Common myeloid progenitor, CD34-positive (primary cell): Measurements from ENCODE around the gene LDB1.

ENCODE experiments used
- CTCF ChIA-PET: fragments of 350-600 bp; sonication (Branson Sonifier 250); formaldehyde crosslinking; loops from one replicate; lab custom pipeline; 2021; ENCODE audit warnings: antibody characterized with exemption; lab: Charles Lee
- POLR2A ChIA-PET: fragments of 350-600 bp; sonication (Branson Sonifier 250); formaldehyde crosslinking; loops from one replicate; lab custom pipeline; 2021; ENCODE audit warnings: antibody characterized with exemption; lab: Charles Lee
- DNase-seq, 3 donors: peaks; one replicate each; pipeline versions ENCODE4 v3.0.0 to v3.0.0-alpha.2; 2013
- H3K27ac ChIP-seq, 2 experiments: 1 replicate in 1 of 2; 2 replicates in 1 of 2; pipeline ENCODE4 v1.7.0; 2013; ENCODE audit warnings: inconsistent platforms in 2 of 2, low read length in 2 of 2, mild to moderate bottlenecking in 2 of 2, low read depth in 1 of 2, moderate library complexity in 1 of 2; ENCODE audit not compliant: severe bottlenecking in 2 of 2, insufficient read depth in 1 of 2, poor library complexity in 1 of 2
- H3K27me3 ChIP-seq, 5 experiments: replicated peaks in 2 of 5; 1 replicate in 3 of 5; 2 replicates in 2 of 5; pipeline versions ENCODE4 v1.6.1 to v1.7.0; 2013; ENCODE audit warnings: low read length in 4 of 5, mild to moderate bottlenecking in 2 of 5, moderate library complexity in 2 of 5, inconsistent platforms in 1 of 5; ENCODE audit not compliant: insufficient read depth in 5 of 5, control insufficient read depth in 4 of 5
- H3K36me3 ChIP-seq, 4 experiments: 1 replicate in 2 of 4; 2 replicates in 2 of 4; pipeline versions ENCODE4 v1.6.1 to v1.7.0; 2013; ENCODE audit warnings: low read length in 3 of 4, control low read depth in 1 of 4, mild to moderate bottlenecking in 1 of 4; ENCODE audit not compliant: control insufficient read depth in 4 of 4, insufficient read depth in 4 of 4
- H3K4me1 ChIP-seq, 4 experiments: 1 replicate in 3 of 4; 2 replicates in 1 of 4; pipeline versions ENCODE4 v1.6.1 to v1.7.1; 2013; ENCODE audit warnings: low read length in 3 of 4, mild to moderate bottlenecking in 3 of 4, control low read depth in 1 of 4, inconsistent platforms in 1 of 4, moderate library complexity in 1 of 4; ENCODE audit not compliant: control insufficient read depth in 4 of 4, insufficient read depth in 4 of 4; ENCODE audit errors: control extremely low read depth in 1 of 4
- H3K4me3 ChIP-seq, 7 experiments: 1 replicate in 4 of 7; 2 replicates in 3 of 7; pipeline versions ENCODE4 v1.5.1 to v1.7.0; 2013; ENCODE audit warnings: mild to moderate bottlenecking in 7 of 7, low read length in 6 of 7, moderate library complexity in 6 of 7, inconsistent platforms in 2 of 7, low read depth in 2 of 7, control low read depth in 1 of 7; ENCODE audit not compliant: insufficient read depth in 4 of 7, control insufficient read depth in 1 of 7; ENCODE audit errors: extremely low read depth in 1 of 7
- H3K9me3 ChIP-seq, 5 experiments: 1 replicate in 4 of 5; 2 replicates in 1 of 5; pipeline versions ENCODE4 v1.6.1 to v1.7.1; 2013; ENCODE audit warnings: low read length in 4 of 5, mild to moderate bottlenecking in 2 of 5, inconsistent platforms in 1 of 5, low read depth in 1 of 5, moderate library complexity in 1 of 5; ENCODE audit not compliant: control insufficient read depth in 4 of 5, insufficient read depth in 2 of 5; ENCODE audit errors: control extremely low read depth in 1 of 5
- WGBS: methylation state at CpG from one replicate; pipeline ENCODE4 v1.1.5; 2013; ENCODE audit not compliant: insufficient coverage; 5-methylcytosine and 5-hydroxymethylcytosine counted together

The LDB1 gene

DNA sequence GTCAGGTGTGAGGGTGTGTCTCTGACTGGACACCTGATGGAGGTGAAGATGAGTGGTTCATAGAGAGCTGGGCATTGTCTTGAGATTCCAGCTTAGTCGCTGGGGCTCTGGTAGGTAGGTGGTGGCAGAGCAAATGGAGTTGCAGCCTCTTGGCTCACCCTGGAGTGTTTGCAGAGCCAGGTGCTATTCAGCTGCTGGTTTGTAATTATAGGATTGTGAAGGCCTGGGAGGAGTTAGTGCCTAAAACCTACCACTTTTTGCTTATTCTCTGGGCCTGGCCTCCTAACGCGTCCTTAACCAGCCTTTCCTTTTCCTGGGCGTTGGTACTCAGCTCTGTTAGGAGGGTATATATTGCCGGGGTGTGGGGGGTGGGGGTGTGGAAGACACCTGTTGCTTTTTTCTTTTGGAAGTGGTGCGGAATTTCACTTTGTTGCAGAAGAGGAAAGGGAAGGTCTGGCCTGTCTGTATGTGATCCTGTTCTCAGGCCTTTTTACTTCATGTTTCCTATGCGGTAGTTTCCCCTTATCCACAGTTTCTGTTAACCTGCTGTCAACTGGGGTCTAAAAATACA, 15.9 kb upstream of the LDB1 start:
- peak overlapping the region in 1 of 7 experiments; percentile 25 for H3K4me3 ChIP-seq
- H3K27me3 ChIP-seq: no peaks in the 10 kb centered on the region
- CTCF ChIA-PET: interaction anchor here (8.0 kb wide), 1 partner anchor 13 kb away, joined by 64 read pairs; the partner anchor contains the start of gene NOLC1
- POLR2A ChIA-PET: interaction anchor here (0.7 kb wide), 1 partner anchor 8 kb away, joined by 3 read pairs; no protein-coding TSS in a partner anchor
- peaks cover 9 to 43% (median 29%) of the 10 kb centered on the region in 4 experiments for H3K36me3 ChIP-seq
- no peak for DNase-seq
- H3K4me1 ChIP-seq: peaks cover 11 to 37% (median 18%) of the 10 kb centered on the region in 4 experiments
- H3K27ac ChIP-seq: no peak overlapping the region
- WGBS: 88% methylated on average over 3 of the region's 7 CpGs
- no peaks in the 10 kb centered on the region for H3K9me3 ChIP-seq

DNA sequence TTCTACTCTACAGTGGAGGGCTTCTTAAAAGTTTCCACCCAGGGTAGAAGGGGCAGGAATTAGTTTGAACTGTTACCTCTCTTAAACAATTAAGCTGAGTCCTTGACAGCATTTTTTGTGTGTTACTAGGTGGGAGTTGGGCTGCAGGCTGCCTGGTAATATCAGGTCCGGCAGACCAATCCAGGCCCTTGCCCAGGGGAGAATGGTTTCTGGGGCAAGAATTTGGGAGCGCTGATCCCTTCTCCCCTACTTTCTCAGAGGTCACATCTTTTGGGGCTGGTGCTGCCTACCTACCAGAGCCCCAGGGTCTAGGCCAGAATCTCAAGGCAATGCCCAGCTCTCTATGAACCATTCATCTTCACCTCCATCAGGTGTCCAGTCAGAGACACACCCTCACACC, 14.2 kb upstream of the LDB1 start:
- peaks cover 11 to 37% (median 18%) of the 10 kb centered on the region in 4 experiments for H3K4me1 ChIP-seq
- H3K27me3 ChIP-seq: no peaks in the 10 kb centered on the region
- no peaks in the 10 kb centered on the region for H3K9me3 ChIP-seq
- no peak for DNase-seq
- WGBS: 80% methylated on average over 2 of the region's 2 CpGs
- peak overlapping the region; percentile 70 to 87 for H3K27ac ChIP-seq
- ChIA-PET POLR2A (no interaction called here), CTCF (interaction anchor here (0.7 to 8.0 kb wide), 5 partner anchors 9 to 99 kb away, joined by 3 to 64 read pairs (median 3); partner anchors contain the start of gene NOLC1)
- H3K36me3 ChIP-seq: peaks cover 9 to 27% (median 17%) of the 10 kb centered on the region in 4 experiments
- H3K4me3 ChIP-seq: peak overlapping the region in 5 of 7 experiments; percentile 90 to 96 (median 93)

GRCh38 chr10:102133373-102134195, 13.4 kb upstream of the LDB1 start:
- peaks cover 11 to 37% (median 18%) of the 10 kb centered on the region in 4 experiments for H3K4me1 ChIP-seq
- H3K36me3 ChIP-seq: peaks cover 8 to 19% (median 12%) of the 10 kb centered on the region in 4 experiments
- CTCF ChIA-PET: interaction anchor here (8.0 kb wide), 1 partner anchor 15 kb away, joined by 64 read pairs; the partner anchor contains the start of gene NOLC1
- WGBS: under 1% methylated on average over 22 of the region's 48 CpGs
- DNase-seq: peak in 2 of 3 donors; percentile 72 to 75
- H3K27ac ChIP-seq: peak overlapping the region; percentile 70 to 87
- no peaks in the 10 kb centered on the region for H3K9me3 ChIP-seq
- H3K27me3 ChIP-seq: no peaks in the 10 kb centered on the region
- POLR2A ChIA-PET: no interaction called here
- peak overlapping the region; percentile 70 to 96 (median 91) for H3K4me3 ChIP-seq

- H3K4me1 ChIP-seq: peaks cover 11 to 37% (median 18%) of the 10 kb centered on the region in 4 experiments
- DNase-seq: peak; percentile 99 to 100 (median 100)
Measured at GRCh38 chr10:102132563-102133372, 12.6 kb upstream of the LDB1 start, which contains the start of gene PPRC1. PPRC1 (plus strand) TSS chr10:102133040; CDS start chr10:102133069, 29 bp downstream.

DNA sequence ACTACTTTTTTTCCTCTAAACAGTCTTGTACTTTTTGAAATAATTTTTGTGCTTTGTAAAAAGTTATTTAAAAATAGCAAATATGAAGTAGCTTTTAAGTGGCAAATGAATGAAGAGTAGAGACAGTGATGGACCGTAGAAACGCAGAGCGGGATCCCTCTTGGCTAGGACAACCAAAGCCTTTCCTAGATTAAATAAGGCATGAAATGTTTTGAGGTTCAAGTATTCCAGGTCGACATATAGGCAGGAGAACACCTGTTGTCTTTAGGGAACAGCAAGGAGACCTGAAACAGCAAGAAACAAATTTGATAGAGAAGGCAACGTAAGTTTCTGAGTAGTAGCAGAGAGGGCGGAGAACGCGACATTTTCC, 12.0 kb upstream of the LDB1 start:
- Histone ChIP-seq H3K4me3 (peak overlapping the region in 5 of 7 experiments; percentile 90 to 96 (median 93)), H3K27ac (peak overlapping the region in 1 of 2 experiments; percentile 87)
- POLR2A ChIA-PET: interaction anchor here (0.5 to 1.5 kb wide), 5 partner anchors 9 to 262 kb away, joined by 3 to 6 read pairs (median 3); partner anchors contain the start of gene LDB1

More at GRCh38 chr10:102132563-102133372, 12.6 kb upstream of the LDB1 start, which contains the start of gene PPRC1:
- Histone ChIP-seq H3K4me3 (peak within 1 kb of the TSS; percentile 70 to 96 (median 91)), H3K27ac (peak within 1 kb of the TSS; percentile 70 to 87), H3K27me3 (no peaks in the 10 kb centered on the region), H3K36me3 (peaks cover 1 to 10% (median 4%) of the 10 kb centered on the region in 4 experiments), H3K9me3 (no peaks in the 10 kb centered on the region)
- 0% methylated on average over 51 of the region's 64 CpGs for WGBS
- ChIA-PET CTCF (interaction anchor here (1.3 to 3.2 kb wide), 4 partner anchors 10 to 17 kb away, joined by 3 to 36 read pairs (median 12); no protein-coding TSS in a partner anchor), POLR2A (interaction anchor here (0.5 to 1.5 kb wide), 5 partner anchors 10 to 261 kb away, joined by 3 to 6 read pairs (median 3); partner anchors contain the start of gene LDB1)

More for the DNA sequence above, 12.0 kb upstream of the LDB1 start:
- peaks cover 11 to 37% (median 18%) of the 10 kb centered on the region in 4 experiments for H3K4me1 ChIP-seq
- no peaks in the 10 kb centered on the region for H3K27me3 ChIP-seq
- peaks cover 0 to 4% (median 0%) of the 10 kb centered on the region in 4 experiments for H3K36me3 ChIP-seq
- H3K9me3 ChIP-seq: no peaks in the 10 kb centered on the region
- CTCF ChIA-PET: interaction anchor here (1.0 to 3.2 kb wide), 6 partner anchors 10 to 20 kb away, joined by 3 to 36 read pairs (median 6); no protein-coding TSS in a partner anchor
- 25% methylated on average over 8 of the region's 8 CpGs for WGBS
- no peak for DNase-seq
